Smooth muscle cell (in vitro differentiated cells): ENCODE results near the gene PTPRD. TPM values are rescaled to one million over a fixed set of nuclear protein-coding genes. Genes with fewer than 3 reads are reported as not detected.

Experiments
- DNase-seq: peaks from one replicate; lab custom pipeline; 2025; ENCODE audit not compliant: unreplicated experiment; lab: John Stamatoyannopoulos, UW
- H2AFZ ChIP-seq: fragments of 200-600 bp; sonication (generic); 2 replicates; pipeline ENCODE4 v1.6.0; 2016; ENCODE audit warnings: antibody characterized with exemption, low read depth, mild to moderate bottlenecking
- H3F3A ChIP-seq: fragments of 200-600 bp; sonication (generic); 2 replicates; pipeline ENCODE4 v1.6.0; 2017; ENCODE audit warnings: antibody characterized with exemption, low read depth
- H3K27ac ChIP-seq: fragments of 200-600 bp; sonication (generic); 2 replicates; pipeline ENCODE4 v1.5.1; 2016; ENCODE audit warnings: low read depth, mild to moderate bottlenecking
- H3K27me3 ChIP-seq: fragments of 200-600 bp; sonication (generic); 2 replicates; pipeline ENCODE4 v1.6.1; 2016; ENCODE audit warnings: low read depth, mild to moderate bottlenecking
- H3K36me3 ChIP-seq: fragments of 200-600 bp; sonication (generic); 2 replicates; pipeline ENCODE4 v1.5.1; 2016; ENCODE audit warnings: low read depth
- H3K4me1 ChIP-seq: fragments of 200-600 bp; sonication (generic); 2 replicates; pipeline ENCODE4 v1.5.1; 2016; ENCODE audit warnings: low read depth
- H3K4me2 ChIP-seq: fragments of 200-600 bp; sonication (generic); 2 replicates; pipeline ENCODE4 v1.6.0; 2016; ENCODE audit warnings: mild to moderate bottlenecking
- H3K4me3 ChIP-seq: fragments of 200-600 bp; sonication (generic); 2 replicates; pipeline ENCODE4 v1.5.1; 2016; ENCODE audit warnings: mild to moderate bottlenecking
- H3K79me2 ChIP-seq: fragments of 200-600 bp; sonication (generic); 2 replicates; pipeline ENCODE4 v1.6.0; 2016; ENCODE audit warnings: low read depth, mild to moderate bottlenecking
- H3K9ac ChIP-seq: fragments of 200-600 bp; sonication (generic); 2 replicates; pipeline ENCODE4 v1.6.0; 2016; ENCODE audit warnings: low read depth
- H3K9me3 ChIP-seq: fragments of 200-600 bp; sonication (generic); replicated peaks from 2 replicates; pipeline ENCODE4 v1.5.1; 2016; ENCODE audit warnings: low read depth
- H4K20me1 ChIP-seq: fragments of 200-600 bp; sonication (generic); 2 replicates; pipeline ENCODE4 v1.6.0; 2016; ENCODE audit warnings: low read depth
- CTCF ChIP-seq: fragments of 200-600 bp; sonication (generic); IDR thresholded peaks from 2 replicates; pipeline ENCODE4 v1.5.1; 2017; ENCODE audit warnings: borderline replicate concordance, mild to moderate bottlenecking, antibody characterized with exemption; ENCODE audit not compliant: insufficient read depth, poor library complexity, severe bottlenecking
- WGBS: methylation state at CpG from one replicate; pipeline ENCODE4 v1.1.7; 2016; ENCODE audit warnings: low lambda C conversion rate; 5-methylcytosine and 5-hydroxymethylcytosine counted together
- polyA plus RNA-seq: library from polyadenylated mRNA; unstranded; fragments of >200 nt; fragmentation: Nextera tagmentation; extraction: Ambion mirVana; gene quantifications from 2 replicates; pipeline ENCODE4 v1.2.1, GENCODE V29; 2016
- total RNA-seq: library from RNA; depleted of rRNA; stranded (reverse); fragments of >200 nt; gene quantifications from 2 replicates; pipeline ENCODE4 v1.2.3, GENCODE V29; 2014

PTPRD gene
- total and polyA plus RNA-seq, 2 experiments from 2014 or later, result 6.5 to 61.0 TPM

- Histone ChIP-seq H3K79me2 (no peaks in the 10 kb centered on the region), H3K4me3 (no peak overlapping the region), H3K4me1 (no peaks in the 10 kb centered on the region), H3K27ac (no peak overlapping the region), H3K9me3 (no peaks in the 10 kb centered on the region), H3K9ac (no peak overlapping the region), H3K4me2 (no peak overlapping the region), H4K20me1 (no peaks in the 10 kb centered on the region), H3F3A (no peaks in the 10 kb centered on the region), H3K27me3 (no peaks in the 10 kb centered on the region), H3K36me3 (no peaks in the 10 kb centered on the region), H2AFZ (no peak overlapping the region)
- no peak for TF ChIP-seq CTCF
- DNase-seq, result no peak
- WGBS, result 78% methylated on average over 3 of the region's 3 CpGs
These were observed 750.5 kb downstream of the PTPRD start for GRCh38 chr9:9862235-9862810.

GRCh38 chr9:9855177-9856078, 757.4 kb downstream of the PTPRD start:
- Histone ChIP-seq H3K9ac (no peak overlapping the region), H3K4me1 (no peaks in the 10 kb centered on the region), H3F3A (no peaks in the 10 kb centered on the region), H3K27ac (no peak overlapping the region), H3K27me3 (no peaks in the 10 kb centered on the region), H4K20me1 (no peaks in the 10 kb centered on the region), H3K36me3 (no peaks in the 10 kb centered on the region), H3K9me3 (no peaks in the 10 kb centered on the region), H3K79me2 (no peaks in the 10 kb centered on the region), H2AFZ (no peak overlapping the region), H3K4me2 (no peak overlapping the region), H3K4me3 (no peak overlapping the region)
- no peak for TF ChIP-seq CTCF
- DNase-seq, result no peak
- 80% methylated on average over 15 of the region's 15 CpGs for WGBS

- Histone ChIP-seq H3F3A (no peaks in the 10 kb centered on the region), H3K4me3 (no peak overlapping the region), H2AFZ (no peak overlapping the region), H3K9me3 (no peaks in the 10 kb centered on the region), H3K27ac (no peak overlapping the region), H3K4me1 (no peaks in the 10 kb centered on the region), H4K20me1 (no peaks in the 10 kb centered on the region), H3K27me3 (peaks cover 3% of the 10 kb centered on the region), H3K36me3 (no peaks in the 10 kb centered on the region), H3K79me2 (no peaks in the 10 kb centered on the region), H3K9ac (no peak overlapping the region), H3K4me2 (no peak overlapping the region)
- WGBS, result 57% methylated on average over 5 of the region's 5 CpGs
- DNase-seq, result no peak
- TF ChIP-seq CTCF, result no peak
These were observed 765.1 kb downstream of the PTPRD start for GRCh38 chr9:9847750-9848149.
